Measurements from ENCODE around the gene ARHGEF25. TPM values are rescaled to one million over a fixed set of nuclear protein-coding genes. Genes with fewer than 3 reads are reported as not detected.

The ARHGEF25 gene
- total RNA-seq = 1 to 10 TPM; 5.2 to 5.3 TPM

GRCh38 chr12:57611108-57611826 lies at the start of gene ARHGEF25:
ARHGEF25 (plus strand) TSS chr12:57611435; CDS start chr12:57611895, 460 bp downstream.

GRCh38 chr12:57590864-57591781 lies 20.1 kb upstream of the ARHGEF25 start, which contains the start of gene PIP4K2C:
PIP4K2C (plus strand) TSS chr12:57591192; CDS start chr12:57591290, 98 bp downstream.

DNA sequence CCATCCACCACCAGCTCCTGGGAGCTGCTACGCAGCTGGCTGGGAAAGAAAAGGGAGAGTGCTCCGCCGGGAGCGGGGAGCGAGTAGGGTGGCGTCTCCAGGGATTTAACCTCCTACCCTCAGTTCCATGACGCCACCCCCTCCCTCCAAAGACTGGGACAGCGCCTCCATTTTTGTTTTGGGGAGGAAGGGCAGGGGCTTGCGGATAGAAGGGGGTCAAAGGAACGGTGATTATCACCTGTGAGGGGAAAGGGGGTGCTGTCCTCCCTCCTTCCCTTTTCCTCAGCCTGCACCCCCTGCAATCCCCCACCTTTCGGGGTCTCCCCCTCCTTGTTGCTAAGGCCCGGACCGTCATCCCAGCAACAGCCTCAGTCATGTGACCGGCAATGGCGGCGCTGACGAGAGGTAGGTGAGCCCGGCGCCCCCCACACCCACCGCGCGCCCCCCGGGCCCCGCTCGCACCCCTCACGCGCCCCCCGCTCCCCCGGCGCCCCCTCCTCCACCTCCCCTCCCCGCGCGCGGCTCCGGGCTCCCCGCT lies 6.7 kb upstream of the ARHGEF25 start, which contains the start of gene DTX3:
Gene DTX3, plus strand, starts transcription at position 371 of the 538 bp plus-strand sequence. CDS start 1,694 bp downstream, outside the sequence.

DNA sequence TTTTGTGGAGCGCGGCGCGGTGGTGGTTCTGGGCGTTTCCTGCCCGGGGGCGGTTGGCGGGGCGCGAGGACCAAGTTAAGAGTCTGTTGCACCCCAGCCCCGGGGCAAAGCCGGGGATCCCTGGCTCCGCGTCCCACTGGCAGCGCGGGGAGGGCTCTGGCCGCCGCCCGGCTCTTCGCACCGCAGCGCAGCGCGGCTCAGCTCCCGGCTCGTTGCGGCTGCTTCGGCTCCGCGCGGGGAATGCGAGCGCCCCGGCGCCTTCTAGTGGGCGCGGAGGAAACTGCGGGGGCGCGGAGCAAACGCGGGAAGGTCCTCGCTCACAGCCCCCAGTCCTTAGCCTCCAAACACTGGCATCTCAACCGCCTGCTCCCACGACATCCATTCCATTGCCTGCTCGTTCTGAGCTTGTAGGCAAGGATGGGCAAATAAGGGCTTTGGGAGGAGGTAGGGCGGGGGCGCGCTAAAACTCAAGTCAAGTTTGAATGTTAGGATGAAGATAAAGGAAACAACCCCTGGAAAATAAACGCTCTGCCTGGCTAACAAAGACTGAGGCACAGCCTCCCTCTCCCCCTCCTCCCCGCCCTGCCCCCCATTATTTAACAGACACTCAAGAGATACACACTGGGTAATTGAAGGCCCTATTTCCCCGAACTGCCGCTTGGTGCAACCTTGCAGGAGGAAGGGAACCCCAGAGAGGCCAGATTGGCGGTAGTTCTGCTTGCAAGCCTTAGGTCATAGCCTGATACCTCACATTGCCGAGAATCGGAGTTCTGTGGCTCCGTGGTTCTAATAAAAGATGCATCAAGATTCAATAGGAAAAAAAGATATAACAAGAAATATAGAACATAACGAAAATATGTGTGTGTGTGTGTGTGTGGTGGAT lies 22.0 kb downstream of the ARHGEF25 start, which contains the start of gene B4GALNT1:
Gene B4GALNT1, minus strand, starts transcription at position 244 of the 883 bp plus-strand sequence. CDS start 1,069 bp downstream, outside the sequence.

Other genes starting within 250 kb of the ARHGEF25 start
- 10 to 100 TPM; 14.0 to 23.4 TPM for gene R3HDM2, start 180.4 kb upstream of the ARHGEF25 start, total RNA-seq
- gene INHBC, start 176.7 kb upstream of the ARHGEF25 start, total RNA-seq = under 1 TPM in 1 of 2 donors, not detected in 1; under 0.01 TPM
- gene INHBE, start 156.1 kb upstream of the ARHGEF25 start, total RNA-seq = not detected
- gene GLI1, start 151.7 kb upstream of the ARHGEF25 start, total RNA-seq = under 1 TPM in 1 of 2 donors, not detected in 1; 0.33 TPM
- not detected for gene ARHGAP9, start 131.6 kb upstream of the ARHGEF25 start, total RNA-seq
- gene MARS1, start 123.4 kb upstream of the ARHGEF25 start, total RNA-seq = 100 to 1,000 TPM in 1 of 2 donors, 10 to 100 TPM in 1; 74.7 to 106 TPM
- gene DDIT3, start 90.9 kb upstream of the ARHGEF25 start, total RNA-seq = 10 to 100 TPM; 17.6 to 19.6 TPM
- 1 to 10 TPM; 6.5 to 8.7 TPM for gene MBD6, start 88.6 kb upstream of the ARHGEF25 start, total RNA-seq
- gene DCTN2, start 64.2 kb upstream of the ARHGEF25 start, total RNA-seq = 100 to 1,000 TPM; 105 to 108 TPM
- gene KIF5A, start 61.4 kb upstream of the ARHGEF25 start, total RNA-seq = under 1 TPM; under 0.01 to 0.34 TPM
- gene PIP4K2C, start 20.2 kb upstream of the ARHGEF25 start, total RNA-seq = 10 to 100 TPM; 36.6 to 47.8 TPM
- 10 to 100 TPM; 11.7 to 17.6 TPM for gene DTX3, start 6.6 kb upstream of the ARHGEF25 start, total RNA-seq
- 10 to 100 TPM in 1 of 2 donors, 1 to 10 TPM in 1; 4.7 to 11.7 TPM for gene B4GALNT1, start 21.8 kb downstream of the ARHGEF25 start, total RNA-seq
- 100 to 1,000 TPM in 1 of 2 donors, 10 to 100 TPM in 1; 82.9 to 128 TPM for gene OS9, start 82.7 kb downstream of the ARHGEF25 start, total RNA-seq
- under 1 TPM; under 0.01 to 0.34 TPM for gene AGAP2, start 127.3 kb downstream of the ARHGEF25 start, total RNA-seq
- 10 to 100 TPM; 33.0 to 37.2 TPM for gene TSPAN31, start 133.6 kb downstream of the ARHGEF25 start, total RNA-seq
- 100 to 1,000 TPM; 295 to 361 TPM for gene CDK4, start 140.9 kb downstream of the ARHGEF25 start, total RNA-seq
- 1 to 10 TPM; 4.3 to 5.9 TPM for gene MARCHF9, start 143.7 kb downstream of the ARHGEF25 start, total RNA-seq
- under 1 TPM in 1 of 2 donors, not detected in 1; 1.00 TPM for gene CYP27B1, start 155.6 kb downstream of the ARHGEF25 start, total RNA-seq
- gene METTL1, start 160.7 kb downstream of the ARHGEF25 start, total RNA-seq = 10 to 100 TPM in 1 of 2 donors, 1 to 10 TPM in 1; 4.1 to 13.0 TPM
- gene EEF1AKMT3, start 161.2 kb downstream of the ARHGEF25 start, total RNA-seq = 1 to 10 TPM; 3.4 to 5.7 TPM
- 10 to 100 TPM; 28.9 to 40.6 TPM for gene TSFM, start 171.4 kb downstream of the ARHGEF25 start, total RNA-seq
- gene AVIL, start 207.3 kb downstream of the ARHGEF25 start, total RNA-seq = 1 to 10 TPM in 1 of 2 donors, under 1 TPM in 1; 1.00 to 2.4 TPM
- 10 to 100 TPM; 37.0 to 42.7 TPM for gene CTDSP2, start 235.3 kb downstream of the ARHGEF25 start, total RNA-seq

All from melanocyte of skin (primary cell).